HepG2 (cell line): Measurements from ENCODE around the gene ALKBH4. TPM values are rescaled to one million over a fixed set of nuclear protein-coding genes. Genes with fewer than 3 reads are reported as not detected.

Experiments
- ATAC-seq: fragments of 200-7000 bp; cut with Tn5 transposase; 3 replicates; pipeline ENCODE4 v1.9.1; 2020; ENCODE audit warnings: mild to moderate bottlenecking, moderate library complexity
- BruUV-seq: library from RNA; stranded (reverse); fragments of 400-500 nt; replicated peaks from 2 replicates; lab custom pipeline; 2021; lab: Mats Ljungman, UMichigan
- CTCF ChIA-PET: fragments of 300-600 bp; formaldehyde crosslinking; extraction: SDS; loops from one replicate; lab custom pipeline; 2021; ENCODE audit warnings: low total read pairs, inconsistent platforms, low intra/inter-chr PET ratio; lab: Yijun Ruan, JAX
- POLR2A ChIA-PET: fragments of 350-600 bp; sonication (Branson Sonifier 250); formaldehyde crosslinking; loops from one replicate; lab custom pipeline; 2020; ENCODE audit warnings: antibody characterized with exemption, inconsistent platforms; lab: Yijun Ruan, JAX
- DNase-seq: peaks from one replicate; pipeline ENCODE4 v3.0.0-alpha.2; 2015; ENCODE audit warnings: low spot score
- FAIRE-seq: peaks from 3 replicates; lab custom pipeline; 2011; peaks lifted over from hg19 to GRCh38; lab: Jason Lieb, UNC
- H2AFZ ChIP-seq: one replicate; pipeline ENCODE4 v1.6.1; 2011; ENCODE audit warnings: low read length, inconsistent platforms
- H3K27ac ChIP-seq: fragments of 300-600 bp; 3 replicates; pipeline ENCODE4 v1.8.0; 2011; ENCODE audit warnings: mixed run types, mild to moderate bottlenecking, mixed read lengths, low read length, inconsistent platforms; ENCODE audit not compliant: insufficient read depth; ENCODE audit errors: extremely low read length
- H3K27me3 ChIP-seq, 2 experiments: fragments of 200-600 bp in 1 of 2; 2 replicates in 1 of 2; 3 replicates in 1 of 2; pipeline versions ENCODE4 v1.6.0 to v1.8.0; 2011; ENCODE audit warnings: low read length in 2 of 2, mild to moderate bottlenecking in 2 of 2, moderate library complexity in 2 of 2, inconsistent platforms in 1 of 2; ENCODE audit not compliant: insufficient read depth in 2 of 2, control insufficient read depth in 1 of 2
- H3K36me3 ChIP-seq, 2 experiments: fragments of 200-600 bp in 1 of 2; replicated peaks in 1 of 2; 2 replicates in 1 of 2; 3 replicates in 1 of 2; pipeline versions ENCODE4 v1.5.1 to v1.8.0; 2011; ENCODE audit warnings: low read length in 2 of 2, inconsistent platforms in 1 of 2; ENCODE audit not compliant: insufficient read depth in 2 of 2, control insufficient read depth in 1 of 2
- H3K4me1 ChIP-seq: 2 replicates; pipeline ENCODE4 v1.5.1; 2012; ENCODE audit warnings: low read length, inconsistent platforms; ENCODE audit not compliant: insufficient read depth
- H3K4me2 ChIP-seq: 2 replicates; pipeline ENCODE4 v1.6.0; 2011; ENCODE audit warnings: low read depth, low read length, inconsistent platforms
- H3K4me3 ChIP-seq, 3 experiments: fragments of 200-600 bp in 1 of 3; sonication (generic), shearing (Covaris generic) in 1 of 3; replicated peaks in 1 of 3; 2 replicates each; pipeline ENCODE4 v1.5.1; 2011 to 2016; ENCODE audit warnings: low read length in 3 of 3, inconsistent platforms in 2 of 3, low read depth in 2 of 3, mild to moderate bottlenecking in 2 of 3, control low read depth in 1 of 3, mixed read lengths in 1 of 3; ENCODE audit not compliant: insufficient read depth in 1 of 3
- H3K79me2 ChIP-seq: one replicate; pipeline ENCODE4 v1.6.1; 2011; ENCODE audit warnings: low read length, inconsistent platforms; ENCODE audit not compliant: insufficient read depth
- H3K9ac ChIP-seq: 2 replicates; pipeline ENCODE4 v1.6.0; 2011; ENCODE audit warnings: mild to moderate bottlenecking, low read depth, low read length, inconsistent platforms; ENCODE audit not compliant: insufficient read depth
- H3K9me3 ChIP-seq: 2 replicates; pipeline ENCODE4 v1.5.1; 2012; ENCODE audit warnings: mild to moderate bottlenecking, low read length
- H4K20me1 ChIP-seq: 2 replicates; pipeline ENCODE4 v1.6.0; 2011; ENCODE audit warnings: inconsistent platforms, mild to moderate bottlenecking, low read length, moderate library complexity; ENCODE audit not compliant: insufficient read depth
- AHDC1 ChIP-seq: sonication (generic); formaldehyde crosslinking; IDR thresholded peaks from 2 replicates; pipeline ENCODE4 v1.5.1; 2020; ENCODE audit warnings: mild to moderate bottlenecking, missing genetic modification reagents, borderline replicate concordance
- FLYWCH1 ChIP-seq: sonication (generic); formaldehyde crosslinking; IDR thresholded peaks from 2 replicates; pipeline ENCODE4 v1.8.1; 2023; ENCODE audit warnings: mild to moderate bottlenecking, missing genetic modification reagents
- HNF1B ChIP-seq: sonication (generic); formaldehyde crosslinking; IDR thresholded peaks from 2 replicates; pipeline ENCODE4 v1.5.1; 2020; ENCODE audit warnings: mild to moderate bottlenecking, moderate library complexity, missing genetic modification reagents
- NONO ChIP-seq, 2 experiments: fragments of 450-650 bp in 1 of 2; sonication (generic) in 1 of 2; formaldehyde crosslinking in 1 of 2; IDR thresholded peaks in 1 of 2; conservative IDR thresholded peaks in 1 of 2; 2 replicates each; pipeline versions ENCODE4 v1.6.1 to v1.8.0; 2017 to 2022; ENCODE audit warnings: mild to moderate bottlenecking in 1 of 2, missing genetic modification reagents in 1 of 2, moderate library complexity in 1 of 2
- PRDM4 ChIP-seq: sonication (generic); formaldehyde crosslinking; IDR thresholded peaks from 2 replicates; pipeline ENCODE4 v1.9.0; 2021; ENCODE audit warnings: missing genetic modification reagents, borderline replicate concordance
- RNF2 ChIP-seq: fragments of 450-650 bp; conservative IDR thresholded peaks from 2 replicates; pipeline ENCODE4 v1.6.1; 2016; ENCODE audit warnings: low read depth
- ZNF430 ChIP-seq: sonication (generic); formaldehyde crosslinking; IDR thresholded peaks from 2 replicates; pipeline ENCODE4 v1.9.0; 2021; ENCODE audit warnings: mild to moderate bottlenecking, missing genetic modification reagents
- ZNF549 ChIP-seq: sonication (generic); formaldehyde crosslinking; IDR thresholded peaks from 2 replicates; pipeline ENCODE4 v1.5.0; 2020; ENCODE audit warnings: missing genetic modification reagents
- ZNF572 ChIP-seq: sonication (generic); formaldehyde crosslinking; IDR thresholded peaks from 2 replicates; pipeline ENCODE4 v1.5.1; 2020; ENCODE audit warnings: mild to moderate bottlenecking, missing genetic modification reagents
- WGBS: methylation state at CpG from one replicate; pipeline ENCODE4 v1.1.6; 2017; ENCODE audit warnings: low lambda C conversion rate; 5-methylcytosine and 5-hydroxymethylcytosine counted together
- in situ Hi-C: cut with HindIII; loops from 2 replicates; pipeline ENCODE4 v1.10.0; 2017; ENCODE audit warnings: low pct_unique_long_range_greater_than_20kb; ENCODE audit not compliant: extremely low pct_ligation_motif_present
- intact Hi-C: fragments of 100-400 bp; cut with micrococcal nuclease; formaldehyde crosslinking; loops from one replicate; pipeline ENCODE4 v1.10.0; 2022; ENCODE audit not compliant: unreplicated experiment
- polyA plus RNA-seq, 8 experiments: library from polyadenylated mRNA; depleted of rRNA in 3 of 8; stranded (reverse) in 7 of 8; unstranded in 1 of 8; fragments of >200 nt; fragmentation: Illumina TruSeq in 4 of 8; extraction: Trizol in 4 of 8; gene quantifications; 2 replicates each; pipeline versions ENCODE4 v1.2.1 to v1.2.3, GENCODE V29; 2011 to 2016; ENCODE audit warnings: low read depth in 4 of 8, missing spikeins in 1 of 8, mixed read lengths in 1 of 8; ENCODE audit not compliant: insufficient read depth in 1 of 8
- total RNA-seq, 5 experiments: library from RNA; depleted of rRNA; stranded (reverse); fragments of >200 nt; fragmentation: Illumina TruSeq; extraction: Trizol; gene quantifications; 2 replicates each; pipeline ENCODE4 v1.2.3, GENCODE V29; 2016; ENCODE audit warnings: low read depth in 1 of 5

Gene ALKBH4
- total and polyA plus RNA-seq, 2 of the 13 experiments (the other 11 are each of a cell fraction or from before 2014, with no cell fraction given): 2.6 to 8.8 TPM

- DNase-seq: no peak
- WGBS: 82% methylated on average over 5 of the region's 6 CpGs
Measured at GRCh38 chr7:102471791-102472125, 7.1 kb upstream of the ALKBH4 start.

More at GRCh38 chr7:102471791-102472125, 7.1 kb upstream of the ALKBH4 start:
- H4K20me1 ChIP-seq: no peaks in the 10 kb centered on the region
- no peak overlapping the region for H3K9ac ChIP-seq
- H3K27ac ChIP-seq: no peak overlapping the region
- peaks cover 5 to 7% of the 10 kb centered on the region in 2 experiments; a peak in 2 of 5 replicates for H3K36me3 ChIP-seq
- H3K79me2 ChIP-seq: no peaks in the 10 kb centered on the region
- no peak for ATAC-seq
- FAIRE-seq: no peak
- H3K4me1 ChIP-seq: peaks cover 8% of the 10 kb centered on the region; the same call in 1 of the 2 replicates
- TF ChIP-seq ZNF549 (CRISPR knock-in tag): no peak
- no peak for TF ChIP-seq RNF2
- TF ChIP-seq AHDC1: no peak
- TF ChIP-seq HNF1B (CRISPR knock-in tag): no peak
- no peak for TF ChIP-seq PRDM4 (CRISPR knock-in tag)
- TF ChIP-seq ZNF572: no peak
- TF ChIP-seq FLYWCH1 (CRISPR knock-in tag): no peak
- TF ChIP-seq ZNF430 (CRISPR knock-in tag): no peak
- no peak for TF ChIP-seq NONO (IDR thresholded peaks at IDR 0.05)
- TF ChIP-seq NONO (CRISPR knock-in tag; conservative IDR thresholded peaks at IDR 0.05): no peak
- TF ChIP-seq, all 625 proteins: peak for 0
- Histone ChIP-seq H3K4me3 (no peak overlapping the region), H3K9me3 (no peaks in the 10 kb centered on the region), H3K4me2 (no peak overlapping the region), H3K27me3 (no peaks in the 10 kb centered on the region), H2AFZ (no peak overlapping the region)
- intact Hi-C loops (no loop called here), in situ Hi-C loops (no loop called here)
- ChIA-PET POLR2A (no interaction called here), CTCF (no interaction called here)
- BruUV-seq: no TSS peak
